GM04503 (cell line): Measurements from ENCODE around the gene SLF1.
"Not testable (repeated sequence)": the region's sequence is repeated elsewhere in the genome, so short reads cannot be mapped to it uniquely, and the experiment has no call there.

Source experiments
- DNase-seq: peaks from one replicate; pipeline ENCODE4 v3.0.0-alpha.2; 2012; ENCODE audit warnings: low read depth

The SLF1 gene

DNA sequence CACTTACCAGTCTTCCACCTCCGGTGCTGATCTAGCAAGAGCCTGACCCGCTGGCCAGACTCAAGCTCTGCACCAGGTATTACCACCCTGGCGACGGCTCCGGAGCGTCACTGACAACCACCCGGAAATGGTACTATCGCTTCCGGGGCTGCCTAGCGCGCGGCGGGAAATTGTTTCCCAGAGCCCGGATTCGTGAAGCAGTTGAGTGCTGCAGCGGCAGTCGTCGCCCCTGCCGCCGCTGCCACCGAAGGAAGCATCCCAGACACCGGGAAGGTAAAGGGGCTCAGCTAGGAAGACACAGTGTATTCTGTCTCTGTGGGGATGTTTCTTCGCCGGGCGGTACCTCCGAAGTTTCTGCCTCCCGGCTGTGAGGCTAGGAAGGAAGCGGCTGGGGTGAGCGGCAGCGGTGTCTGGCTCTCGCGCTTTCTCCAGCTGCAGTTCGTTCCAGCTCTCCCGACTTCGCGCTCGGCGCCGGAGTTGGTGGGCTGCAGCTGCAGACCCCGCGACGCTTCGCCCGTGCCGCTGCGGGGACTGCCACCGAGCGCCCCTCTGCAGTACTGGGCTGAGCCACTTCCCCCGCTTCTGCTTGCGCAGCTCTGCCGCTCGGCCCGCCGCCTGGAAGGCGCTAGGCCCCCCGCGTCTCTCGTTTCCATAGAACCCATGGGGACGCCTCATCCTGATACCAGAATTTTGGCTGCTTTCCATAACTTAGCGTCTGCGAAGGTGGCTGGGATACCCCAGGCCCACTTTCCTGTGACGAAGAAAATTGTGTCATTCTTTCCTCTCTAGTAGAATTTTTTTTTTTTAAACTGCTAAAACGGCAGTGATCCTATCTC lies at the start of gene SLF1, which contains the start of gene KIAA0825:
Gene SLF1 (plus strand): TSS at position 177 of the 836 bp plus-strand sequence. CDS start 10,142 bp downstream, outside the sequence.
Gene KIAA0825 (minus strand): TSS at position 112 of the 836 bp plus-strand sequence. CDS start 81,478 bp downstream, outside the sequence.
- peak; percentile 57 for DNase-seq

DNA sequence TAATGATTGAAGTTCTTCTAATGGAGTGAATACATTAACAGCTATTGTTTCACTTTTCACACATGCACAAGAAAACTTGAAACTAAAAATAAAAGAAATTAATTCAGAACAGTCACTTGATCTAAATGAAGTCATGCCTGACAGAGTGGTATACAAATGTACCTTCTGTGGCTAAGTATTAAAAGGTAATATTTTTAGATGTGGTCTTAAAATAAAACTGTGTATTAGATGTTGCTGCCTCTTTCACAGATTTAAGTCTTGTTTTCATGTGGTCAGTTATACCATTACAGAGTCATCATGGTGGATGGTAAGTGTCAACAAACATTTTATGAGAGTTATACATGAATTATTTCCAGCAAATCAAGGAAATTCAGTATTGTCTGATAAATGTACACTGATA lies 47.1 kb upstream of the SLF1 start:
- no peak for DNase-seq

DNA sequence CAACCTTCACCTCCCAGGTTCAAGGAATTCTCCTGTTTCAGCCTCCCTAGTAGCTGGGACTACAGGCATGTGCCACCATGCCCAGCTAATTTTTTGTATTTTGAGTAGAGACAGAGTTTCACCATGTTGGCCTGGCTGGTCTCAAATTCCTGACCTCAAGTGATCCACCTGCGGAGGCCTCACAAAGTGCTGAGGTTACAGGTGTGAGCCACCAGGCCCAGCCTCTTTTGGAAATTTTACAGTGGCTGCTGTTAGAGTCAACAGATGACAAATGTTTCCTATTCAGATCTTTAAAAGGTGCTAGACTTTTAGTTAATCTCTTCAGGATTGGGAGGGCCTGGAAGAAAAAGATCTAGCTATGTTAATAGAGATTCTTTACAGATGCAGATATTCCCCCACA lies 45.1 kb upstream of the SLF1 start:
- not testable (repeated sequence) for DNase-seq

DNA sequence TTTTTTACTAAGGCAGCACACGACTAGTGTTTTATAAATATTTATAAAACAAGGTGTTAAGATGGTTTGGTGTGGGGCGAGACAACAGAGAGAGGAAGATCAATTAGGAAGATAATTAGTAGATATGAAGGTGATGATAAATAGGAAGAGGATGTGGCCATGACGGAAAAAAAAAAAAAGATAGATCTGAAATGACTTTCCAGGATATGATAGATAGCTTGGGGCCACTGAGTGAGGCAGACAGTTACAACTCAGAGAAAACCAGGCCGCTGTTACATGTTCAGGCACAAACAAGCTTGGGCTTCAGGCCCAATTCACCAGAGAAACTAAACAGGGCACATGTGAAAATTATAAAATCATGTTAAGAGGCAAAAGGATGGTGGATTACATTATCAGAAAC lies 43.3 kb upstream of the SLF1 start:
- DNase-seq = no peak

DNA sequence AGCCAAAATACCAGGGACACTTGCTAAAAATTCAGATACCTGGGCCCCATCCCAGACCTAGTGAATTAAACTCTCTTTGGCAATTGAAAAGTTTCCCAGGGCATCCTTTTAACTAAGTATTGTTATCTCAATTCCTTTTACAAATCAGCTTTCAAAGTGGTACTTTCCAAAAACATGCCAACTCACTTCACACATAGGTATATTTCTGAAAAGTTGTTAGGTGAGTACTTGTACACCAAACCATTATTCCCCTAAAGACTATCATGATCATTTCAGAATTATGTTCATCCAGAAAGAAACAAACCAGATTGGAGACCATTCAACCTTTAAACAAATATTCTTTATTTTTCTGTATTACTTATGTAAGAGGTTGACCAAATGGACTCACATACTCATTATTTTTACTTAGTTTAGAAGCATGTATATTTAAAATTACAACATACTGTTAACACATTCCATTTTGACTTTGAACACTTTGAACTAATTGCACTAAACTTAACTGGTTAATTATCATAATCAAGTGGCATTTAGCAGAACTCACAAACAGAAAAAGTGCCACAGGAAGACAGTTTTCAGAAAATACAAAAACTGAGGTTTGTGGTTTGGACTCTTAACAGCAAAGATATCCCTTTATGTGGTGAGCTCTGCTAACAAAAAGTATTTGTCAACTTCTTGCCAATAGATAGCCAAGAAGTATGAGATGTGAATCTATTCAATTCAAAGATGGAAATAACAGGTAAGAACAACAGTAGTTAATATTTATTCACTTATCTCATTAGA lies 40.8 kb upstream of the SLF1 start:
- DNase-seq = no peak

DNA sequence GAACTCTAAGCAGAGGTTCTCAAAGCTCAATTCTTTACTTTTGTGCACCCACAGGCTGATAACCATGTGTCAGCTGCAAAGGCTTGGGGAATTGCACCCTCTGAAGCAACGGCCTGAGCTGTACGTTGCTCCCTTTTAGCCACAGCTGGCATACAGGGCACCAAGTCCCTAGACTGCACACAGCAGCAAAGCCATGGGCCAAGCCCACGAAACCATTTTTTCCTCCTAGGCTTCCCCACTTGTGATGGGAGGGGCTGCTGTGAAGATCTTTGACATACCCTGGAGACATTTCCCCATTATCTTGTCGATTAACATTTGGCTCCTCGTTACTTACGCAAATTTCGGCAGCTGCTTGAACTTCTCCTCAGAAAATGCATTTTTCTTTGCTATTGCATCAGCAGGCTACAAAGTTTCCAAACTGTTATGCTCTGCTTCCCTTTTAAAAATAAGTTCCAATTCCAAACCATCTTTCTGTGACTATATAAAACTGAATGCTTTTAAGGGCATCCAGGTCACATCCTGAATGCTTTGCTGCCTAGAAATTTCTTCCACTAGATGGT lies 23.1 kb upstream of the SLF1 start:
- no peak for DNase-seq

DNA sequence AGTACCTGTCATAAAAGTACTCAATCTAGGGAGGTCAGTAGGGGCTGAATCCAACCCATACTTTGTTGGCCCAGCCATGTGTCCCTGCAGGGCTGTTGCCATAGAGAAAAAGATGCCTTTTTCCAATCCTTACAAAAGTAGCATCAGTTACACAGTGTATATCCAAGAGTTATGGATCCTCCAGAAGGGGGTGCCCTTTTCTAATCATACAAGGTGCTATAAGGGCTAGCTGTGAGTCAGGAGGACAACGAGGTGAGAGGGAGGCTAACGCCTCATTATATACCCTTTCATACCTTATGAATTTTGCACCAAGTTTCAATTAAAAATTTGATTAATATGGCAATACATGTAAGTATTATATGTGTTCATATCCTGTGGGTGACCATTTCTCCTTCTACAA lies 4.9 kb upstream of the SLF1 start:
- DNase-seq = no peak

DNA sequence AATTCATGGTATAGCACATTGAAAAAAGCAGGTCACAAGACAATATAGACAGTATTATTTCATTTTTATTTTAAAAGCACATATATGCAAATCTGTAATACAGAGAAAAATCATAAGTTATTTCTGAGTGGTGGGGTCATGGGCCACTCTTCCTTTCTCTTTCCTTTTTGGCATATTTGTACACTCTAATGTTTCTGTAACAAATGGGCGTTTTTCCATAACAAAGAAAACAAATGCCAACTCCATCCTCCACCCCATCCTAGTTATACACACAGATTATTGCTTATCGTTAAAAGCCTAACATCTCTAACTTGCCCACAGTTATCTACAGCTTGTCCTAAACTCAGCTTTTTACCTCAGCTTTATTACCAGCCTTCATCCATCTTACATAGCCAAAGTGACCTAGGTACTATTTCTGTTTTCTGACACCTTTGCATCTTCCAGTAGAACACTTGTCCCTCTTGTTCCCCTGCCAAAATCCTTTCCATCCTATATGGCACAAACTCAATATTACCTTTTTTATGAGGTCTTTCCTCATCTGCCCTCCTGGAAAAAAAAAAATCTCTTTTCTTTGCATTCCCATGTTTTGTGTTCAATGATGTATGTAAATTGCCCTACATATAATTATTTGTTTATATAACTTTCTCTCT lies 4.2 kb upstream of the SLF1 start:
- DNase-seq = no peak

DNA sequence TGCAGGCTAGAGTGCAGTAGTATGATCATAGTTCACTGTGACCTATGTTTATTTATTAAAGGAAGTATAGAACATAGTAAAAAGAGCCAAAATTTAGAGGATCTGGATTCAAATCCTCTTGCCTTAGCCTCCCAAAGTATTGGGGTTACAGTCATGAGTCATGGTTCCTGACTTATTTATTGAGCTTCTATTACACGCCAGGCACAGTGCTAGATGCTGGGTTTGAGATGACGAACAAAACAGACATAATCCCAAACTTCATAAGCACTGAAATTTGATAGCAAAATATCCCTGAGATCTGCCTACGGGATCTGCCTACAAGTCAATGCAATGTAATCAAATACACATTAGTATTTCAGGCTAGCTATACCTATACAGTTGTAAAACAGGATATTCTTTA lies 2.6 kb upstream of the SLF1 start:
- DNase-seq = no peak

DNA sequence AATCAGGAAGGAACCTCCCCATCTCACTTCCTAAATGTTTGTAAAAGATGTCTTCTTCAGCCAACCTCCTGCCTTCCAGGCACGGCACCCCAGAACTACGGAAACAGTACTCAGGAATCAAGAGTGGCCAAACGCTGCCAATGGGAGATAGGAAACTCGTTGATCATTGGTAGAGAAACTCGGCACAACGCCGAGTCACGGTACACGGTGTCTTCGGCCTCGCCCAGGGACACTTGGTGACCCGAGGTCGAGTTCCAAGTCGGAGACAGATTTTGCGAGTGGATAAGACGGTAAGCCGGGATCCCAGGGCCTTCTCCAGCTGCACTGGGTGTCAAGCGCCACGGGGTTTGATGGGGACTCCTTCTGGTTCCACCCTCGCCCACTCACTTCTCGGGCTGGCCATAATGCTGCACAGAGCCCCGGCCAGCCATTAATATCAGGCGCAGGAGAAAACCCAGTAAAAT lies 408 bp upstream of the SLF1 start:
- peak; percentile 39 for DNase-seq

DNA sequence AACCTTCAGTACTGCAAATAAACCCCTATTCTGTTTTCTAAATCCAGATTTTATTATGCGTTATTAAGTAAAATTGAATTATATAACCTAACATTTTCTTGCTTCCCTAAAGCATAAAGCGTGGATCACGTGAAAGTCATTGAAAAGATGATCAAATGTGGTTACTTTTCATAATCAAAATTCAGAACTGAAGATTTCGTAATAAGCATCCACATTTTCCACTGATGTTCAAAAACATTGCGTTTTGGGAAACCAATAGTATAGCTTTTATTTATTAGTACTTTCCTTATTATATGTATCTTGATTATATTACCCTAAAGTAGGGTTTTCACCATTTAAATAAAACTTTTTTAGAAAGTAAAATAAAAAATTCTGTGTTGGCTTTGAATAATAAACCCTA lies 1.8 kb downstream of the SLF1 start:
- no peak for DNase-seq

DNA sequence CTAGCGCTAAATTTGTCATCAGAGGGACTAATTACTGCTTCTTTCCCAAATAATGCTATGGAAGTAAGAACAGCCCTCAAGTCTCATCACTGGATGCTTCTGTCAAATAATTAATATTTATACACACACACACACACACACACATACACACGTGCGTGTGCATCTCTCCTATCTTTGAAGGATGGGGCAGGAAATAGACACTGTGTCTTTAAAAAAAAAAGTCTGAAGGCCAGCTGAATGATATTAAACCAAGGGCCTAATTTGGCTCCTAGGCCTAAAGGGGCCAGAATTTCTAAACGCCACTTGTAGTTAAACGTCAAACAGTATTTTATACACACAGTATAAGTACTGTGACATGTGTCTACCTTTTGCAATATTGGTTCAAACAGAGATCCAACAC lies 3.3 kb downstream of the SLF1 start:
- DNase-seq = no peak

DNA sequence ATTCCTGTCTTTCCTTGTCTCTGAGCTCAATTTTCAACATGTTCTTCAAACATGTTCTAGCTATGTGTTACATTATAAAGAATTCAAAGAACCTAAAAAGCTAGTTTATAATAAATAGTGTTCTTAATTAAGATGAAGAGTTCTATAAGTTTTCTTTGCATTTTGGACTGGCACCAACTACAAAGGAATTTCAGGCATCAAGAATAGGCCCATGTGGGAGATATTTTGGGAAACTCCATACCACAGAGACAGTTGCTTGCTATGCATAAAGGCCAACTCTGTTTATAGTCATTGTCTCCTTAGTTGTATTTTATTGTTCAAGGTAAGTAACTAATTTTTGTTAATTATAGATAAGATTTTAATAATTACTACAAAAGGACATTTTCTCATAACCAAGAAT lies 4.5 kb downstream of the SLF1 start:
- DNase-seq = no peak

DNA sequence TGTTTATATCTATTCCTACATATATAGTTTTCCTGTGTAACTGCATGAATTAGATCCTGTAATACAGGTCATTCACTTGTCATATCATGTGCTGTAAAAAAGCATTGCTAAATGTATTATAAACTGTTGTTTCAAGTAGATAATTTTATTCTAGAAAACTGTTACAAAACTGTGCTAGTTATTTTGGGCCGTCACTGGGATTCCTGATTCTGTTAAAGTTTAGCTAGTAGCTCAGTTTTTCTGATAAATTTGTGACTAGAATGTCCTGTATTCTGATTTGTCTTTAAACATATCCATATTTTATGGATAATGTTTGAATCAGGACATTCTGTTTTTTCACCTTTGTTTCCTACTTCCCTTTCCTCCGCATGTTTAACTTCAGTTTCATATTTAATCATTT lies 5.4 kb downstream of the SLF1 start:
- no peak for DNase-seq

DNA sequence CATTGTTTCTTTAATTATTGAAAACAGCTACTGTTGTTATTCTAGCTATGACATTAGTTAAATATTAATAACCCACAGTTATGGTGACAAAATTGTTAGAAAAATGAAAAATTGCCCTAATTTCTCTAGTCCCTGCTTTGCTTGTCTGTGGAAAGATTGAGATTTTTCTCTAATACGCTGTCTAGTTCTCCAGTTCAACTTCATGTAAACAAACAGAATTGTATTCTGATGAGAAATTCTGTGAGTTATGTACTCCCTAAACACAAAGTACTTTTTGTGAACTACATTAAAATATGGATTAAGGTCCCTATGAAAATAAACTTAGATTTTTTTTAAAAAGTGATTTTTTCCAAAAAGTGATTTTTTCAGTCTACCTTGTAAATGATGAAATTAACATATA lies 8.7 kb downstream of the SLF1 start:
- DNase-seq = no peak

DNA sequence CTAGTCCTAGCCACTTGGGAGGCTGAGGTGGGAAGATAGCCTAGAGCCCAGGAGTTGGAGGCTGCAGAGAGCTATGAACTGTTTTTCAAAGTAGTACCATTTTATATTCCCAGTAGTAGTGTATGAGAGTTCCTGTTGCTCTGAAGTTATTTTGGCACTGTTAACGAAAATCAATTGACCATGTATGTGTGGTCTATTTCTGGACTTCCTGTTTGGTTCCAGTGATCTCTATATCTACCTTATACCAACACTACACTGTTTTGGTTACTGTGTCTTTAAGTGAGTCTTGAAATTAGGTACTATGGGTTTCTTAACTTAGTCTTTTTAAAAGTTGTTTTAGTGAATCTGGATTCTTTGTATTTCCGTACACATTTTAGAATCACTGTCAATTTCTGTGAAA lies 13.6 kb downstream of the SLF1 start:
- no peak for DNase-seq

DNA sequence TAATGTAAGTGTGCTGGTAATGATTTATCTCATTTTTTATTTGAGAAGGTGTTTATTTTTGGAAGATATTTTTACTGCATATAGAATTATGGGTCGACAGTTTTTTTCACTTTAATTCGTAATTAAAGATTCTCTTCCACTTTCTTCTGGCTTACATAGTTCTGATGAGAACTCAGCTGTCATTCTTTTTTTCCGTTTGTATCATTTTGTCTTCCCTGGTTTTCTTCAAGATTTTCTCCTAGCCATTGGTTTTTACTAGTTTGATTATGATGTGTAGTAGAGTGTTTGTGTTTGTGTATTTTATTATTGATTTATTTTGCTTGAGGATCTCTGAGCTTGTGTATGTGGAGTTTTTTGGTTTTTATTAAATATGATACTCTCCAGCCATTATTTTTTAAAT lies 21.7 kb downstream of the SLF1 start:
- no peak for DNase-seq

DNA sequence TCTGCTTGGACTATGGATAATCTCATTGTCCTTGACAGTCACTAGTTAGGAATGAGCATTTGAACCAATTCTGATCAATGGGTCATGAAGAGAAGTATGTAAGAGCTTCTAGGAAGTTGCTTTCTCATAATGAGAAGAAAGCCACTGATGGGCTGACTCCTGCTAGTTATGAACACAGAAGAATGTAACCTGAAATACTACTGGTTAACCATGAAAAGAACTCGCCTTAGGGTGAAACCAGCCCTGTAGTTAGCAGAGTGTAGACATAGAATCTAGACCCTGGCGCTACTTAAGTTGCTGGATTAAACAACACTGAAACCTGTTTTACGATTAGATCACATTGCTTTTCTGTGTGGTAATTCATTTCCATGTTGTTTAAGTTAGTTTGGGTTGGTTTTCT lies 26.6 kb downstream of the SLF1 start:
- no peak for DNase-seq

DNA sequence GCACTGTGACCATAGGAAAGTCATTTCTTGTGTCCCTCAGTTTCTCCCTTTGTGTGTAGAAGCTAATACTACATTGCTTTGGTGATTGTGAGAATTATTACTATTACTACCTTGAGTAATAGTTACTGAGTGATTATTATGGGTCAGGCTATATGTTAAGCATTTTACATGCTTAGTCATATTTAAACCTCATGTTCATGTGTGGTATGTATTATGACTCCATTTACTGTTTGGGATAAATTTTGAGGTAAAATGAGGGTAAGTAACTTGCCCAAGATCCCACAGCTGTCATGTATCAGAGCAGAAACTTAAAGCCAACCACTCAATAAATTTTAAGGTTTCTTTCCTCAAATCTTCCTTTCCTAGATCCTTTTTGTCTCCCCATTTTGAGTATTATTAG lies 28.3 kb downstream of the SLF1 start:
- no peak for DNase-seq

DNA sequence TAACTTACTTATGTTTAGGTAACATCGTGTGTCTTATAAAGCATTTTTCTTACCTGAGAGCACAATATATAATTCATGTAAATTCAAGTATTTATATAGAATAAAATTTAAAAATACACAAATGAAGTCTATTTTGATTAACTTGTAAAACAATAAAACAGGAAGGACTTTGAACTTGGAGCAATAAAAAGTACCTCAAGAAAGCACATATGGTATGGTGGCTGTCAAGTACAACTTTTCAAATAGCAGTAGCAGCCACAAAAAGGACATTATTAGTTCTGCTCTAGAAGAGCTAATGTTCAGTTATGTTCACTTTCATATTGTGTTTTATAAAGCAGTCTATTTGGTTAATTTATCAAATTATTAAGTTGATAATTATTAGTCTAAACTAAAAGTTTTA lies 31.4 kb downstream of the SLF1 start:
- no peak for DNase-seq

DNA sequence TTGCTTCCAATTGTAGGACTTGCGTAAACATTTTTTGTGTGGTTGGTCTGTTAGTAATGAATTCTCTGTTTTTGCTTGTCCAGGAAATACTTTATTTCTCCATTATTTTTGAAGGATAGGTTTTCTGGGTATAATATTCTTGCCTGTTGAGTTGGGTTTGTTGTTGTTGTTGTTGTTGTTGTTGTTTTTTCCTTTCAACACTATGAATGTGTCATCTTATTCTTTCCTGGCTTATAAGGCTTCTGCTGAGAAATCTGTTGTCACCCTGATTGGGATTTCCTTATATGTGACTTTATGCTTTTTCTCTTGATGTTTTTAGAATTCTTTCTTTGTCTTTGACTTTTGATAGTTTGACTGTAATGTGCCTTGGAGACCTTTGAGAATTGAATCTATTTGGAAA lies 39.8 kb downstream of the SLF1 start:
- no peak for DNase-seq

DNA sequence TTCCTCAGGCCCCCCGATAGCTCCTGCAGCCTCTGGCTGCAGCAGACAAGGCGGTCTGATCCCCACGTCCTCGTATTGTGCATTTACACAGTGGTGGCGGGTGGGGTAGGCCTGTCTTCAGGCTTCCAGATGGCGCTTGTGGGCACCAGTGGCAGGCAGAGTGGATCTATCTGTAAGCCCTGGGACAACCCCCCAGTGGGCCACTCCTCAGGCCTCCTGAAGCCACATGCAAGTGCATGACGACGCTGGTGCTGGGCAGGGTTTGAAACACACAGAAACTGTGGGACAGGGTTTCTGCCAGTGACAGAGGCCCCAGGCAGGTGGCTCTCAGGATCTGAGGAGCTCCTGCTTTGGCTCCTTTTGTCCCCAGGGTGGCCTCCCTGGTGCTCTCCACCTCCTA lies 42.0 kb downstream of the SLF1 start:
- no peak for DNase-seq
